Measurements from ENCODE around the gene BAIAP2L1.

- TF ChIP-seq, protein P1, sequence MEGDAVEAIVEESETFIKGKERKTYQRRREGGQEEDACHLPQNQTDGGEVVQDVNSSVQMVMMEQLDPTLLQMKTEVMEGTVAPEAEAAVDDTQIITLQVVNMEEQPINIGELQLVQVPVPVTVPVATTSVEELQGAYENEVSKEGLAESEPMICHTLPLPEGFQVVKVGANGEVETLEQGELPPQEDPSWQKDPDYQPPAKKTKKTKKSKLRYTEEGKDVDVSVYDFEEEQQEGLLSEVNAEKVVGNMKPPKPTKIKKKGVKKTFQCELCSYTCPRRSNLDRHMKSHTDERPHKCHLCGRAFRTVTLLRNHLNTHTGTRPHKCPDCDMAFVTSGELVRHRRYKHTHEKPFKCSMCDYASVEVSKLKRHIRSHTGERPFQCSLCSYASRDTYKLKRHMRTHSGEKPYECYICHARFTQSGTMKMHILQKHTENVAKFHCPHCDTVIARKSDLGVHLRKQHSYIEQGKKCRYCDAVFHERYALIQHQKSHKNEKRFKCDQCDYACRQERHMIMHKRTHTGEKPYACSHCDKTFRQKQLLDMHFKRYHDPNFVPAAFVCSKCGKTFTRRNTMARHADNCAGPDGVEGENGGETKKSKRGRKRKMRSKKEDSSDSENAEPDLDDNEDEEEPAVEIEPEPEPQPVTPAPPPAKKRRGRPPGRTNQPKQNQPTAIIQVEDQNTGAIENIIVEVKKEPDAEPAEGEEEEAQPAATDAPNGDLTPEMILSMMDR (IDR thresholded peaks at IDR 0.05; ENCODE audit: low read depth, low read length): no peak
- no peak for TF ChIP-seq POLR2A (IDR thresholded peaks at IDR 0.05; ENCODE audit: extremely low read depth, insufficient read length)
- TF ChIP-seq MAX (IDR thresholded peaks at IDR 0.05; ENCODE audit: low read depth, low read length): no peak
Measured at GRCh38 chr7:98319176-98319575, 81.7 kb downstream of the BAIAP2L1 start.

Measured in NB4 (cell line).